Neural crest cell (in vitro differentiated cells): ENCODE results near the gene CCDC34. TPM values are rescaled to one million over a fixed set of nuclear protein-coding genes. Genes with fewer than 3 reads are reported as not detected.
A peak's percentile ranks its signal among the peaks of the same experiment; 100 is the strongest.
"Not testable (repeated sequence)": the region's sequence is repeated elsewhere in the genome, so short reads cannot be mapped to it uniquely, and the experiment has no call there.

Experiments used
- DNase-seq: peaks from one replicate; pipeline ENCODE4 v3.0.0; 2021; ENCODE audit warnings: low read depth, mixed read lengths, low spot score
- H3K27ac Mint-ChIP-seq: one replicate; pipeline ENCODE4 v1.8.0; 2021; ENCODE audit warnings: mild to moderate bottlenecking, mixed read lengths; ENCODE audit not compliant: unreplicated experiment
- H3K27me3 Mint-ChIP-seq: 2 replicates; pipeline ENCODE4 v1.8.0; 2021; ENCODE audit warnings: low read depth, mild to moderate bottlenecking, mixed read lengths
- H3K36me3 Mint-ChIP-seq: 2 replicates; pipeline ENCODE4 v1.8.0; 2021; ENCODE audit warnings: low read depth, mild to moderate bottlenecking, mixed read lengths
- H3K4me1 Mint-ChIP-seq: 2 replicates; pipeline ENCODE4 v1.8.0; 2021; ENCODE audit warnings: mixed read lengths
- H3K4me3 Mint-ChIP-seq: one replicate; pipeline ENCODE4 v1.8.0; 2021; ENCODE audit warnings: mild to moderate bottlenecking, mixed read lengths
- H3K9me3 Mint-ChIP-seq: 2 replicates; pipeline ENCODE4 v1.8.0; 2021; ENCODE audit warnings: mixed read lengths
- CTCF ChIP-seq: fragments of 200-600 bp; sonication (generic); conservative IDR thresholded peaks from 2 replicates; pipeline ENCODE4 v1.5.0; 2021; ENCODE audit warnings: antibody characterized with exemption, mild to moderate bottlenecking
- total RNA-seq: library from RNA; stranded (reverse); gene quantifications from 2 replicates; pipeline ENCODE4 v1.2.1, GENCODE V29; 2021

The CCDC34 gene
- total RNA-seq, 1 donor from 2014 or later, result 38.6 TPM

DNA sequence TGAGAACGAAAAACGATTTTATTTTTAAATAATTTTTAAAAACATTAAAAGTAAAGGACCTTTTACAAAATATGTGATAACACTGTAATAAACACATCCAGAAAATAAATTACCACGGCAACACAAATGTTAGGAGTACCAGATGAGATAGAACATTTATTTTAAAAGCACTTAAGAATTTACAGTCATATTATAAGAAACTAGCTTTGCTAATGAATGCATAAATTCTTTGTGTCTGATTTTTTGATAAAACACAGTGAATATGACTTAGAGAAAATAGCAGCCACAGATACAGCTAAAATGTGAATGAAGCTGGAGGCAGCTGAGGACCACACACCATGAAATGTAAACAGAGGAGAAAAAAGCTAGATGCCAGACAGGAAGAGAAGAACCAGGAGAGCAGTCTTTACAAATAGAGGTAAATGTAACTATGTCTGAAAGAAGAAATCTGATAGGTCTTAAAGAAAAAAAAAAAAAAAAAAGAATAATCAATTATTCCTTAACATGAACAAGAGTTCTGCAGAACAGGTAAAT lies 14.6 kb downstream of the CCDC34 start:
- no peak overlapping the region for H3K4me3 Mint-ChIP-seq
- no peak for TF ChIP-seq CTCF
- H3K36me3 Mint-ChIP-seq, result peaks cover 24% of the 10 kb centered on the region
- H3K9me3 Mint-ChIP-seq, result no peaks in the 10 kb centered on the region
- no peak overlapping the region for H3K27ac Mint-ChIP-seq
- DNase-seq, result no peak
- H3K27me3 Mint-ChIP-seq, result no peaks in the 10 kb centered on the region
- peaks cover 31% of the 10 kb centered on the region for H3K4me1 Mint-ChIP-seq

DNA sequence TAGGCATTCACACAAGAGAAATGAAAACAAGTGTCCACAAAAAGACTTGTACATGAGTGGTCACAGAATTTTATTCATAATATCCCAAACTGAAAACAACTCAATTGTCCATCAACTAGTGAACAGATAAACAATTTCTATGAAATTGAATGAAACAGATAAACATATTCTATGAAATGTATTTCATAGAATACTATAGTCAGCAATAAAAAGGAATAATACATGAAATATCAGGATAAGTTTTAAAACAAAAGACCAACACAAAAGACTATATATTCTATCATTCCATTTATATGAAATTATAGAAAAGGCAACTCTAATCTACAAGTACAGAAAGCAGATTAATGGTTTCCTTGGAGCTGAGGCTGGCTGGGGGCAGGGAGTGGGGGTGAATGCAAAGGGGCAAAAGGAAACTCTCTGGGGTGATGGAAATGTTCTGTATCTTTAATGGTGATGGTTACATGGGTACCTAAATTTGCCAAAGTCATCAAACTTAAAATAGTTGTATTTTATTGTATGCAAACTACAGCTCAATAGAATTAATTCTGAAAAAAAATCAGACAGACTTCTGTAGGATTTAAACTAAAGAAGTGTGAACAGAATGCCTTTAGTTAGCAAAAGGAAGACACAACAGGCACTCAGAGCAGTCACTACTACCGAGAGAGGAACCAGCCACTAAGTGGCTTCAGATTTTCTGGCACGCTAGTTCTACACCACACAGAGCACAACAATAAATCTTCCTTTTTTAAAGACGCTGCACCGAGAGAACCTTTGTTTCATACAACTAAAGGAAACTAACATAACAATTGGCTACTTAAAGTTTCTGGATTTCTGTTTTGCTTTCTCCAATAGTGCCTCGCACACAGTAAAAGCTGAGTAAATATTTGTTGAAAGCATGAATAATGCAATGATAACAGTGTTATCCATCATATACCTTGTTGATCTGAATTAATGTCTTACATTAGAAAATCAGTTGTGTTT lies 15.4 kb downstream of the CCDC34 start:
- H3K9me3 Mint-ChIP-seq, result no peaks in the 10 kb centered on the region
- no peaks in the 10 kb centered on the region for H3K27me3 Mint-ChIP-seq
- H3K4me3 Mint-ChIP-seq, result no peak overlapping the region
- H3K4me1 Mint-ChIP-seq, result peaks cover 31% of the 10 kb centered on the region
- no peak overlapping the region for H3K27ac Mint-ChIP-seq
- TF ChIP-seq CTCF, result no peak
- no peak for DNase-seq
- H3K36me3 Mint-ChIP-seq, result peaks cover 28% of the 10 kb centered on the region

DNA sequence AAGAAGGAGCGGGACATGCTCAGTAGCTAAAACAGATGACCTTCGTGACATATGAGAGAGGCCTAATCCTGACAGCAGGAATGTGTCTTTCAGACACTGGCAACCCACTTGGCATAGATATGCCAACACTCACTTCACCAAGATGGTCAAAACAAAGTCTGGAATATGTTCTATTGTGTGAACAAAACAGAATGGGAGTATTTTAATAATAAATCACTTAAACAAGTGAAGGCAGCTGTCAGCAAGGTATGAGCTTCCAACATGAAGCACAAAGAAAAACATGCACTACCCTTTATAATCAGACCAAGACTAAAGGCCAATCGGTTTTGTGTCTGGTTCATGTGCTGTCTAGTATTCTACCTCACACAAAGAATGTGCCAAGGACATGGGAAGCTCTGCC lies 23.1 kb downstream of the CCDC34 start:
- Mint-ChIP-seq H3K36me3 (peaks cover 24% of the 10 kb centered on the region), H3K4me3 (no peak overlapping the region), H3K4me1 (no peaks in the 10 kb centered on the region), H3K27ac (peak overlapping the region; percentile 35), H3K27me3 (no peaks in the 10 kb centered on the region), H3K9me3 (no peaks in the 10 kb centered on the region)
- no peak for TF ChIP-seq CTCF
- DNase-seq, result no peak

GRCh38 chr11:27334764-27335163 lies 28.3 kb downstream of the CCDC34 start:
- not testable (repeated sequence) for H3K9me3 Mint-ChIP-seq, H3K27me3 Mint-ChIP-seq, H3K27ac Mint-ChIP-seq, DNase-seq, H3K4me3 Mint-ChIP-seq, H3K4me1 Mint-ChIP-seq
- H3K36me3 Mint-ChIP-seq, result peaks cover 19% of the 10 kb centered on the region

DNA sequence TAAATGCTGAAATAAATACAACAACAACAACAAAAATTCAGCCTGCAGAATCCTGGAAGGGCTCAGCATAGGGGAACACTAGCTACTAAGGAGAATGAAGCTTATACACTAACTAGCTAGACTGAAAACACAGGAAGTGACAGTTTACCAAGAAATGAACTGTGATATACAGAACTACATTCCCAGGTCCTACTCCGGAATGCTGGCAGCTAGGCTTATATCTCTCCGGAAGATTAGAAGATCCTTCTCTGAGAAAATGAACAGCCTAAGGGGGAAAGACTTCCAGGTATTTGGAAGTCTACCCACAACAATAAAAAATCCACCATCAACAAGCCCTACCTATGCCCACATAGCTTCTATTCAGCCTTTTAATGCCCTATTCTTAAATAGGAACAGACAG lies 31.0 kb downstream of the CCDC34 start:
- no peaks in the 10 kb centered on the region for H3K27me3 Mint-ChIP-seq
- no peak for TF ChIP-seq CTCF
- H3K36me3 Mint-ChIP-seq, result peaks cover 28% of the 10 kb centered on the region
- no peaks in the 10 kb centered on the region for H3K4me1 Mint-ChIP-seq
- H3K4me3 Mint-ChIP-seq, result no peak overlapping the region
- DNase-seq, result no peak
- no peak overlapping the region for H3K27ac Mint-ChIP-seq
- peaks cover 4% of the 10 kb centered on the region for H3K9me3 Mint-ChIP-seq

- Mint-ChIP-seq H3K4me3 (no peak overlapping the region), H3K9me3 (peaks cover 10% of the 10 kb centered on the region), H3K36me3 (peaks cover 33% of the 10 kb centered on the region), H3K4me1 (no peaks in the 10 kb centered on the region), H3K27ac (no peak overlapping the region), H3K27me3 (no peaks in the 10 kb centered on the region)
- no peak for DNase-seq
- no peak for TF ChIP-seq CTCF
Observed at GRCh38 chr11:27330633-27331270, 32.3 kb downstream of the CCDC34 start.
